Measurements from ENCODE around the gene VSTM2B. TPM values are rescaled to one million over a fixed set of nuclear protein-coding genes. Genes with fewer than 3 reads are reported as not detected.

Gene VSTM2B
- total and polyA plus RNA-seq, 2 donors from 2014 or later = not detected

- no peak overlapping the region for H3K9ac ChIP-seq (ENCODE audit: low read length in 3 of 3)
- DNase-seq = peak; percentile 89 to 92 (median 90)
- H3K36me3 ChIP-seq (ENCODE audit: control insufficient read depth in 2 of 3, insufficient read depth in 3 of 3, low read length in 3 of 3) = peaks cover 10 to 39% (median 24%) of the 10 kb centered on the region in 3 donors
- H3K4me1 ChIP-seq (ENCODE audit: control insufficient read depth in 2 of 3, insufficient read depth in 2 of 3, low read depth in 1 of 3, low read length in 3 of 3) = peaks cover 0 to 8% (median 0%) of the 10 kb centered on the region in 3 donors
- no peak overlapping the region for H3K4me3 ChIP-seq (ENCODE audit: low read length in 3 of 3)
- intact Hi-C loops (cut with DNase I) = loop anchor here (10.0 kb wide), 1 partner anchor 104 kb away; the partner anchor contains the start of gene C19orf12
- H3K27me3 ChIP-seq (ENCODE audit: control insufficient read depth, insufficient read depth, low read length) = no peaks in the 10 kb centered on the region
- no peak overlapping the region for H3K27ac ChIP-seq (ENCODE audit: low read depth in 2 of 2, low read length in 2 of 2)
- no peak for FAIRE-seq
- H3K9me3 ChIP-seq (ENCODE audit: control insufficient read depth in 2 of 3, insufficient read depth in 1 of 3, low read length in 3 of 3) = no peaks in the 10 kb centered on the region
- TF ChIP-seq CTCF (IDR thresholded peaks at IDR 0.05; ENCODE audit: borderline replicate concordance, extremely low read depth, insufficient read depth) = peak; percentile 77
Measured at GRCh38 chr19:29610574-29611271, 84.9 kb downstream of the VSTM2B start.

GRCh38 chr19:29612121-29612520, 86.3 kb downstream of the VSTM2B start:
- Histone ChIP-seq H3K27me3 (ENCODE audit: control insufficient read depth, insufficient read depth, low read length) (no peaks in the 10 kb centered on the region), H3K9ac (ENCODE audit: low read length in 3 of 3) (no peak overlapping the region), H3K4me1 (ENCODE audit: control insufficient read depth in 2 of 3, insufficient read depth in 2 of 3, low read depth in 1 of 3, low read length in 3 of 3) (peaks cover 0 to under 1% (median 0%) of the 10 kb centered on the region in 3 donors), H3K4me3 (ENCODE audit: low read length in 3 of 3) (no peak overlapping the region), H3K9me3 (ENCODE audit: control insufficient read depth in 2 of 3, insufficient read depth in 1 of 3, low read length in 3 of 3) (no peaks in the 10 kb centered on the region), H3K27ac (ENCODE audit: low read depth in 2 of 2, low read length in 2 of 2) (no peak overlapping the region), H3K36me3 (ENCODE audit: control insufficient read depth in 2 of 3, insufficient read depth in 3 of 3, low read length in 3 of 3) (peaks cover 10 to 41% (median 26%) of the 10 kb centered on the region in 3 donors)
- no peak for TF ChIP-seq CTCF (IDR thresholded peaks at IDR 0.05; ENCODE audit: borderline replicate concordance, extremely low read depth, insufficient read depth)
- intact Hi-C loops (cut with DNase I) = loop anchor here (10.0 kb wide), 1 partner anchor 103 kb away; the partner anchor contains the start of gene C19orf12
- FAIRE-seq (no peak), DNase-seq (peak in 1 of 5 donors; percentile 27)

DNA sequence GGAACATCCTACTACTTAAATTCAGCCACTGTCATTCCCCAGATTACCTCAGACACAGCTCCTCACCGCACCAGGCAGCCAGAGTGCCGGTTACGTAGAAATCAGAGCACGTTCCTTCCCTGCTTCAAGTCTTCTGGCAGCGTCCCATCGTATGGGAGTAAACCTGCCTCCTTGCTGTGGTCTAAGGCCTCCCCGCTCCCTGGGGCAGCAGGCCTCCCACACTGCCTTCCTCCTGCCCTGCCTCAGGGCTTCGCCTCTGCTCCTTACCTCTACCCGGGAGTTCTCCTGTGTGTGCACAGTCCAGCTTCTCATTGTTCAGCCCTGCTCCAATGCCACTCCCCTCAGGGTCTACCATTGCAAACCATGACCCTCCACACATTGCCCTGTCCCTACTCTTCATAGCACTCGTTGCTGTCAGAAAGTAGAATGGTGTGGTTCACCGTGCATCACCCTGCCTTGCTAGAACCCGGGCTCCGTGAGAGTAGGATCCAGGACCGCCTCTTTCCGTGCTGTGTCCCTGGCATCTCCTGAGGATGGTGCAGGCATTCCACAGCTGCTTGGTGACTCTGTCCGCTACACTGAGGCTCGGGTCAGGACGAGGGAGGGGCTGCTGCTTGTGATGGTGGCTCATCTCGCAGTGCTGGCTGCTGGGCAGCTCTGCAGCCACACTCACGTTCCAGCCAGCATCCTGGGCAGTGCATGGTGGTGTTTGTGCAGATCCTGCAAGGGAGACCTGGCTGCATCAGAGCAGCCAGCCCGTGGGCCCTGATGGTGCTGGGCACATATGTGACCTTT, 87.2 kb downstream of the VSTM2B start:
- Histone ChIP-seq H3K4me3 (ENCODE audit: low read length in 3 of 3) (no peak overlapping the region), H3K27me3 (ENCODE audit: control insufficient read depth, insufficient read depth, low read length) (no peaks in the 10 kb centered on the region), H3K9ac (ENCODE audit: low read length in 3 of 3) (no peak overlapping the region), H3K9me3 (ENCODE audit: control insufficient read depth in 2 of 3, insufficient read depth in 1 of 3, low read length in 3 of 3) (no peaks in the 10 kb centered on the region), H3K27ac (ENCODE audit: low read depth in 2 of 2, low read length in 2 of 2) (no peak overlapping the region), H3K36me3 (ENCODE audit: control insufficient read depth in 2 of 3, insufficient read depth in 3 of 3, low read length in 3 of 3) (peaks cover 10 to 41% (median 26%) of the 10 kb centered on the region in 3 donors), H3K4me1 (ENCODE audit: control insufficient read depth in 2 of 3, insufficient read depth in 2 of 3, low read depth in 1 of 3, low read length in 3 of 3) (no peaks in the 10 kb centered on the region)
- no peak for TF ChIP-seq CTCF (IDR thresholded peaks at IDR 0.05; ENCODE audit: borderline replicate concordance, extremely low read depth, insufficient read depth)
- no peak for FAIRE-seq
- peak in 1 of 5 donors; percentile 61 for DNase-seq
- intact Hi-C loops (cut with DNase I) = loop anchor here (10.0 kb wide), 1 partner anchor 102 kb away; the partner anchor contains the start of gene C19orf12
